DMS114 treated with DMSO at 0.1 percent for 48 hours (cell line): ENCODE results near the gene BRMS1.
A peak's percentile ranks its signal among the peaks of the same experiment; 100 is the strongest.
"Not testable (repeated sequence)": the region's sequence is repeated elsewhere in the genome, so short reads cannot be mapped to it uniquely, and the experiment has no call there.

Experiments used
- DNase-seq: peaks from one replicate; lab custom pipeline; 2025; ENCODE audit not compliant: unreplicated experiment; lab: John Stamatoyannopoulos, UW

The BRMS1 gene

GRCh38 chr11:66324664-66325063 is 20.2 kb downstream of the BRMS1 start:
- DNase-seq: no peak

- no peak for DNase-seq
These were observed 21.2 kb downstream of the BRMS1 start for GRCh38 chr11:66323684-66324083.

- no peak for DNase-seq
These were observed 22.0 kb downstream of the BRMS1 start for GRCh38 chr11:66322732-66323427.

- no peak for DNase-seq
These were observed 23.3 kb downstream of the BRMS1 start for GRCh38 chr11:66321606-66322005.

- not testable (repeated sequence) for DNase-seq
These were observed 24.2 kb downstream of the BRMS1 start for GRCh38 chr11:66320748-66321147.

- DNase-seq: not testable (repeated sequence)
These were observed 24.6 kb downstream of the BRMS1 start for GRCh38 chr11:66320289-66320688.

GRCh38 chr11:66318600-66318970 is 26.3 kb downstream of the BRMS1 start:
- no peak for DNase-seq

GRCh38 chr11:66317723-66318599 is 26.9 kb downstream of the BRMS1 start:
- no peak for DNase-seq

GRCh38 chr11:66317322-66317722 is 27.6 kb downstream of the BRMS1 start:
- DNase-seq: no peak

GRCh38 chr11:66316849-66317251 is 28.1 kb downstream of the BRMS1 start, which contains the start of gene CD248:
Gene CD248 (minus strand): TSS chr11:66317044. CDS start chr11:66317027, 17 bp downstream.
- DNase-seq: no peak

- no peak for DNase-seq
These were observed 28.7 kb downstream of the BRMS1 start for GRCh38 chr11:66315921-66316811.

- DNase-seq: no peak
These were observed 29.4 kb downstream of the BRMS1 start for GRCh38 chr11:66315498-66315885.

- no peak for DNase-seq
These were observed 30.1 kb downstream of the BRMS1 start for GRCh38 chr11:66314561-66315497.

- no peak for DNase-seq
These were observed 30.8 kb downstream of the BRMS1 start for GRCh38 chr11:66314186-66314501.

GRCh38 chr11:66313321-66314185 is 31.4 kb downstream of the BRMS1 start:
- no peak for DNase-seq

- peak; percentile 93 for DNase-seq
These were observed 32.2 kb downstream of the BRMS1 start for GRCh38 chr11:66312549-66313320.

- DNase-seq: peak; percentile 91
These were observed 32.8 kb downstream of the BRMS1 start for GRCh38 chr11:66311965-66312548.

- DNase-seq: peak; percentile 87
These were observed 33.4 kb downstream of the BRMS1 start for GRCh38 chr11:66311470-66311964.
